Measurements from ENCODE around the gene COMMD10.

The COMMD10 gene

DNA sequence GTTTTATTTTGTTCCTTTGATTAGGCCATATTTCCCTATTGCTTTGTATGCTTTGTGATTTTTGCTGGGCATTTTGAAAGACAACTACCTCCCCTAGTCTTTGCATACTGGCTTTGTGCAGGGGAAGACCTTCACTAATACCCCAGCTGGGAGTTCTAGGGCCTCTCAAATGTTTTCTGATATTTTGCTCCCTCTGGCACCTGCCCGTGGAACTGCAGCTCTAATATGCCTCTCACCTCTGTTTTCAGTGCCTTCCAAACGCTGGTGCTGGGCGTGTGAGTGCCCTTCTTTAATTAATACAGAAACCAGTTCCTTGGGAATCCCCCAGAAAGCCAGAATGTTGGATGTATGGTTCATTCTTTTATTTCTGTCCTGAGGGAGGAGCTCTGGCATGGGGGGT is 204.5 kb downstream of the COMMD10 start:
- no peak overlapping the region for H3K9ac ChIP-seq (ENCODE audit: low read length)
- H3K36me3 ChIP-seq (ENCODE audit: control insufficient read depth, insufficient read depth, low read length), result no peaks in the 10 kb centered on the region
- H3K9me3 ChIP-seq (ENCODE audit: control insufficient read depth, insufficient read depth, low read depth, low read length), result no peaks in the 10 kb centered on the region
- no peaks in the 10 kb centered on the region for H3K27me3 ChIP-seq (ENCODE audit: control insufficient read depth, insufficient read depth, low read length)
- H3K27ac ChIP-seq (ENCODE audit: low read depth, low read length), result no peak overlapping the region
- H3K4me1 ChIP-seq (ENCODE audit: control insufficient read depth, insufficient read depth, low read length), result no peaks in the 10 kb centered on the region; the same call in 1 of the 2 replicates
- H3K4me3 ChIP-seq (ENCODE audit: low read depth, low read length), result no peak overlapping the region

DNA sequence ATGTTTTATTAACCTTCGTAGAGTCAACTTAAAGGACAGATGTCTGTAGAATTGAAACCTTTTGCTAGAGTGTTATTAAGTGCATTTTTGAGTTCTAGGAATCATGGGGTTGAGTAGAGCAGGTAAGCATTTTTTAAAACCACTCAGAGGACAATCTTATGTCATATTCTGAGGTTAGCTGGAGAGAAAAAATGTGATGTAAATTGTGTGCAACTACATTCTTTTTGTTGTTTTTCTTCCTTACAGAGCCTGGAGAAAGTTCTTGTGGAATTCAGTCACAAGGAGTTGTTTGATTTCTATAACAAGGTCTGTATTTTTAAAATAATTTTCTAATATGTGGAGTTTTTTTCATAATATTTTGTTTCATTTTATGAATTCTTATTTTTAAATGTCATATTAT is 206.4 kb downstream of the COMMD10 start:
- H3K27me3 ChIP-seq (ENCODE audit: control insufficient read depth, insufficient read depth, low read length), result no peaks in the 10 kb centered on the region
- no peaks in the 10 kb centered on the region; the same call in 1 of the 2 replicates for H3K4me1 ChIP-seq (ENCODE audit: control insufficient read depth, insufficient read depth, low read length)
- no peaks in the 10 kb centered on the region for H3K36me3 ChIP-seq (ENCODE audit: control insufficient read depth, insufficient read depth, low read length)
- no peak overlapping the region for H3K9ac ChIP-seq (ENCODE audit: low read length)
- no peak overlapping the region for H3K27ac ChIP-seq (ENCODE audit: low read depth, low read length)
- H3K4me3 ChIP-seq (ENCODE audit: low read depth, low read length), result no peak overlapping the region
- no peaks in the 10 kb centered on the region for H3K9me3 ChIP-seq (ENCODE audit: control insufficient read depth, insufficient read depth, low read depth, low read length)

DNA sequence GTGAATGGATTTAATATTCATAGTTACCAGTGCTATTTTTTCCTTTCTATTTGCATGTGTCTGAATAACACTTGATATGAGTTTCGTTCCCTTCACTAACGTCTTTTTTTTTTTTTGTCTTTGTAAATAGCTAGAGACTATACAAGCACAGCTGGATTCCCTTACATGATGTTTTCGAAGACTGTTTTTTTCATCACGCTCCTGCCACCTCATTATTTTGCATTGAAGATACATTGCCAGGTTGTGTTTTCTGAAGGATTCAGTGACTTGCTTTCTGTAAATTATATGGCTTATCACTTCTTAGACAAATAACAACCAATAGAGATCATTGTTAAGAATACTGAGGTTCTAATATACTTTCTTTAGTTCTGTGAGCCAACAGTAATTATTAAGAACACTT is 207.5 kb downstream of the COMMD10 start:
- Histone ChIP-seq H3K27me3 (ENCODE audit: control insufficient read depth, insufficient read depth, low read length) (no peaks in the 10 kb centered on the region), H3K4me1 (ENCODE audit: control insufficient read depth, insufficient read depth, low read length) (no peaks in the 10 kb centered on the region; the same call in 1 of the 2 replicates), H3K9me3 (ENCODE audit: control insufficient read depth, insufficient read depth, low read depth, low read length) (no peaks in the 10 kb centered on the region), H3K9ac (ENCODE audit: low read length) (no peak overlapping the region), H3K4me3 (ENCODE audit: low read depth, low read length) (no peak overlapping the region), H3K36me3 (ENCODE audit: control insufficient read depth, insufficient read depth, low read length) (no peaks in the 10 kb centered on the region), H3K27ac (ENCODE audit: low read depth, low read length) (no peak overlapping the region)

DNA sequence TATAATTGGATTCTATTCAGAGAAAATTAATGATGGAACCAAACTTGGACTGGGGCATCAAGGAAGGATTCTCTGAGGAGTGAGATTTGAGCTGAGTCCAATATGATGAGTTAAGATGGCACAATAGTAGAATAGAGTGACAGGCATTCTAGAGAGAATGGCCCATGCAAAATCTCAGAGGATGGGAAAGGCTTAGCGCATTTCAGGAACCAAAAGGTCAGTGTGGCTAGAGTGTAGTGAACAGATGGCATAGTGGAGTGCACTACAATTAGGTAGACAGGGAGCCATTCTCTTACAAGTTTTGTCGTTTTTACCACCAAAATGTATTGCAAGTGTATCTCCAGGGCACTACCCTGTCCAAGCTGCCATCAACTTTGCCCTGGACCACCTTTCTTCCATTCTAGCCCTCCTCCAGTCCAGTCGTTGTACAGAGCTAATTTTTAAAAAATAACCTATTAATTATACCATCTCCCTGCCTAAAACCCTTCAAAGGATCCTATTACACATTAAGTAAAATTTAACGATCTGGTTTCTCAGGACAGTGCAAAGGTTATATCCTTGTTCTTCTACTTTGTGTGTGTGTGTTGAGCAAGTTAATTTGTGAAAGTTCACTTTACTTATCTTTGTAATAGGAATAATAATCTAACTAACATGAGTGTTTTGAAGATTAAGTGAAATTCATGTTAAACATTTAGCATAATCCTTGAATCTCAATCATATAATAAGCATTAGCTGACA is 211.7 kb downstream of the COMMD10 start:
- Histone ChIP-seq H3K27me3 (ENCODE audit: control insufficient read depth, insufficient read depth, low read length) (no peaks in the 10 kb centered on the region), H3K36me3 (ENCODE audit: control insufficient read depth, insufficient read depth, low read length) (no peaks in the 10 kb centered on the region), H3K9me3 (ENCODE audit: control insufficient read depth, insufficient read depth, low read depth, low read length) (peaks cover 2% of the 10 kb centered on the region; the same call in 1 of the 2 replicates), H3K27ac (ENCODE audit: low read depth, low read length) (no peak overlapping the region), H3K4me3 (ENCODE audit: low read depth, low read length) (no peak overlapping the region), H3K9ac (ENCODE audit: low read length) (no peak overlapping the region), H3K4me1 (ENCODE audit: control insufficient read depth, insufficient read depth, low read length) (no peaks in the 10 kb centered on the region; the same call in 1 of the 2 replicates)

DNA sequence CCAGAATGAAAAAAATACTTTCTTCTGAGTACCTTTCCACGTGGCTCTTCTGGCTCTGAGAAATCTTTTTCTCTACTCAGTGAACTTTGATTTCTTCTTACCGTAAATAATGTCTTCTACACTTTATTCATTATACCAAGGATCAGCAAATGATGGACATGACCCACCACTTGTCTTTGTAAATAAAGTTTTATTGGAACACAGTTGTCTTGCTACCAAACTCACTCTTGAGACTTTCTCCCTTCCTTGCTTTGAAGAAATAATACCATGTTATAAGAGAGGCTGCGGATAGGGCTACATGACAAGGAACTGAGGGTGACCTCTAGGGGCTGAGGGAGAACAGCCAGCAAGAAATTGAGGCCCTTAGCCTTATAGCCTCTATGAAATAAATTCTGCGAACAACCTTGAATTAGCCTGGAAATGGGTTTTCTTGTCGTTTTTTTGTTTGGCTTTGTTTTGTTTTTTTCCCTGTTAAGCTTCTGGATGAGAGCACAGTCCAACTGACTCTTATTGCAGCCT is 212.5 kb downstream of the COMMD10 start:
- no peak overlapping the region for H3K4me3 ChIP-seq (ENCODE audit: low read depth, low read length)
- no peaks in the 10 kb centered on the region; the same call in 1 of the 2 replicates for H3K4me1 ChIP-seq (ENCODE audit: control insufficient read depth, insufficient read depth, low read length)
- no peak overlapping the region for H3K27ac ChIP-seq (ENCODE audit: low read depth, low read length)
- no peaks in the 10 kb centered on the region for H3K27me3 ChIP-seq (ENCODE audit: control insufficient read depth, insufficient read depth, low read length)
- H3K9ac ChIP-seq (ENCODE audit: low read length), result no peak overlapping the region
- no peaks in the 10 kb centered on the region for H3K36me3 ChIP-seq (ENCODE audit: control insufficient read depth, insufficient read depth, low read length)
- H3K9me3 ChIP-seq (ENCODE audit: control insufficient read depth, insufficient read depth, low read depth, low read length), result peaks cover 2% of the 10 kb centered on the region; the same call in 1 of the 2 replicates

DNA sequence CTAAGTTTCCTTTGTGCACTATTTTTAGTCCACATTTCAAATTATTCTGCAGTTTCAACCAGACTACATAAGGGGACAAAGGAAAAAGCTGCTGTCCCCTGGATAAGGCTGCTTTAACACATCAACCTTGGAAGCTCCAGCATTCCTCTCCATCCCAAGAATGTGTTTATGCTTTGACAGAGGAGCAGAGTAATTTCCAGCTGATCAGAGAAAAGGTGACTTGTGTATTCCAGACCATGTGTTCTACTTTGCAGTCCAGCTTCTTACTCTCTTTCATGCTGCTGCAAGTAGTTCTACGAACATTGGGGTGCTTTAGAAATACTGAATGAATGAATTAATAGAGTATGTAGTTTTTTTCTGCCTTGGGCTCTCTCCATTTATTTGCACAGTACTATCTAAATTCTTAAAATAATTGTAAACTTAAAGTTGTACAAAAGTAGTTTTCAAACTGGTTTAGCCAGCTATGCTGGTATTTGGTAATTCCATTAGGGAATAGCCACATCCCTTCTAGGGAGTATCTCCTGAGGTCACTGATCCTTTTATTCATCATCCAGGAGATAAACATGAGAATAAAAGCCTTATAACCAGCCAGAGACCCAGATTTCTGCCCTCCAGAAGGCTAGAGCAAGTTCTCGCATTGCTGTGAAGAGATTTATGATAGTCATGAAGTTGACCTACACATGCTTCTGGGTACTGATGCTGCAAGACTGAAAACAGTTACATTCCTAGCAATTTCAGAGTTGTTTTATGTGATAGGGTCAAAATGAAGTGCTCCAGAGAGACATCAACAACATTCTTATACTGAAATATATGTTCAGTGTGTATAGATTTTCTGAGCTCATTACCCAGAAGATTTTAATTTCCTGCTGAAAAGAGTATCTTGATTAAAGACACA is 215.2 kb downstream of the COMMD10 start:
- Histone ChIP-seq H3K27me3 (ENCODE audit: control insufficient read depth, insufficient read depth, low read length) (no peaks in the 10 kb centered on the region), H3K9me3 (ENCODE audit: control insufficient read depth, insufficient read depth, low read depth, low read length) (peaks cover 2% of the 10 kb centered on the region; the same call in 1 of the 2 replicates), H3K27ac (ENCODE audit: low read depth, low read length) (no peak overlapping the region), H3K36me3 (ENCODE audit: control insufficient read depth, insufficient read depth, low read length) (no peaks in the 10 kb centered on the region), H3K4me3 (ENCODE audit: low read depth, low read length) (no peak overlapping the region), H3K9ac (ENCODE audit: low read length) (no peak overlapping the region), H3K4me1 (ENCODE audit: control insufficient read depth, insufficient read depth, low read length) (peaks cover 11% of the 10 kb centered on the region)

DNA sequence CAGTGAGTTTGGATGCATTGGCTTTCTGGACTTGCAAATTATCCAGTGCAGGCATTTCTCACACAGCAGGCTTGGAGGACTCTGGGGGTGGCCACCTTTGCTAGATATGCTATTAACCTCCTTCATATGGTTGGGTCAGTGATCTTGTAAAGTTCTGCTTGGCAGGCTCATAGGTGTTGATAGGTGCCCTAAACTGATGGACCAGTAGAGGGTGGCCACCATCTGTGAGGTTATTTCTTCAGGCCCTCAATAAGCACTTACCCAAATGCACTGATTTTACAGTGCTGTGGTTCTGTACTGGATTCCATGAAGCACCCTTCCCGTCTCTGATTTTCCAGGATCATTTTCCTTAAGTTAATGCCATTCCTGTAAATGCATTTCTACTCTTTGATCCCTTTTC is 216.3 kb downstream of the COMMD10 start:
- peaks cover 11% of the 10 kb centered on the region for H3K4me1 ChIP-seq (ENCODE audit: control insufficient read depth, insufficient read depth, low read length)
- peaks cover 7% of the 10 kb centered on the region; the same call in 1 of the 2 replicates for H3K36me3 ChIP-seq (ENCODE audit: control insufficient read depth, insufficient read depth, low read length)
- no peaks in the 10 kb centered on the region for H3K27me3 ChIP-seq (ENCODE audit: control insufficient read depth, insufficient read depth, low read length)
- no peak overlapping the region for H3K4me3 ChIP-seq (ENCODE audit: low read depth, low read length)
- peaks cover 2% of the 10 kb centered on the region; the same call in 1 of the 2 replicates for H3K9me3 ChIP-seq (ENCODE audit: control insufficient read depth, insufficient read depth, low read depth, low read length)
- H3K9ac ChIP-seq (ENCODE audit: low read length), result no peak overlapping the region
- no peak overlapping the region for H3K27ac ChIP-seq (ENCODE audit: low read depth, low read length)

DNA sequence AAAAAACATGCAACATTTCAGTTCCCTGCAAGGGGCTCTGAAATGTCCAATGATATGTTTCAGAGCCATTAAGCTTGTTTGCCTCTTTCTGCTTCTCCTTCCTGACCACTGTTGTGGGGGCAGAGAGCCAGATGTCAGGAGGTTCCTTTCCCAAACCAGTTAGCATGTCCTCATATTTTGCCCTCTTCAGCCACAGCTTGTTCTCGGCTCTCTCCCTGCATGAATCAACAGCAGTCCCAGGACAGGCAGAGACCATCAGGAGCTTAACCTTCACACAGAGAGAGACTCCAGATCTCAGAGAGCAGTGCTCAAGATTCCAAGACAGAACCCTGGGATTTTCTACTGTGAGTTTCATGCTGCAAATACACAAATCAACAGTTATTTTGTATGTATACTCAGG is 218.5 kb downstream of the COMMD10 start:
- peaks cover 6% of the 10 kb centered on the region for H3K9me3 ChIP-seq (ENCODE audit: control insufficient read depth, insufficient read depth, low read depth, low read length)
- H3K27ac ChIP-seq (ENCODE audit: low read depth, low read length), result no peak overlapping the region
- no peak overlapping the region for H3K4me3 ChIP-seq (ENCODE audit: low read depth, low read length)
- no peak overlapping the region for H3K9ac ChIP-seq (ENCODE audit: low read length)
- H3K36me3 ChIP-seq (ENCODE audit: control insufficient read depth, insufficient read depth, low read length), result peaks cover 15% of the 10 kb centered on the region
- H3K4me1 ChIP-seq (ENCODE audit: control insufficient read depth, insufficient read depth, low read length), result peaks cover 11% of the 10 kb centered on the region
- no peaks in the 10 kb centered on the region for H3K27me3 ChIP-seq (ENCODE audit: control insufficient read depth, insufficient read depth, low read length)

DNA sequence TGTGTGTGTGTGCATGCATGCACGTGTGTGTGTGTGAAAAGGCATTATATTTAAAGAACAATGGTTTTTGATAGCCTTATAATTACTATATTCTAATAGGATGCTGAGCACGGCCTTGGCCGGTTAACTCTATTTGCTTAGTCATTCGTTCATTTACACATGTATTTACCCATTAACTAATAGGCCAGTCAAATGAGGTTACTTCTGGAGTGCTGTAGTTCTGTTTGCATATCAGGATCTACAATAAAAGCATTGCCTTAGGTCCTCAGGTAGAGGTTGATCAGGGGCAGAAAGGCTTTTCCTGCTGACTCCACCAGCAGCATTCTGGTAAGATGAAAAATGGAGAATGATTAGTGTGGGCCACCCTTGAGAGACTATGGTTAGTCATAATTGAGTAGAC is 219.0 kb downstream of the COMMD10 start:
- H3K9me3 ChIP-seq (ENCODE audit: control insufficient read depth, insufficient read depth, low read depth, low read length), result peaks cover 7% of the 10 kb centered on the region
- H3K36me3 ChIP-seq (ENCODE audit: control insufficient read depth, insufficient read depth, low read length), result peaks cover 15% of the 10 kb centered on the region
- H3K4me1 ChIP-seq (ENCODE audit: control insufficient read depth, insufficient read depth, low read length), result peaks cover 11% of the 10 kb centered on the region
- no peak overlapping the region for H3K4me3 ChIP-seq (ENCODE audit: low read depth, low read length)
- no peaks in the 10 kb centered on the region for H3K27me3 ChIP-seq (ENCODE audit: control insufficient read depth, insufficient read depth, low read length)
- H3K27ac ChIP-seq (ENCODE audit: low read depth, low read length), result no peak overlapping the region
- H3K9ac ChIP-seq (ENCODE audit: low read length), result no peak overlapping the region

DNA sequence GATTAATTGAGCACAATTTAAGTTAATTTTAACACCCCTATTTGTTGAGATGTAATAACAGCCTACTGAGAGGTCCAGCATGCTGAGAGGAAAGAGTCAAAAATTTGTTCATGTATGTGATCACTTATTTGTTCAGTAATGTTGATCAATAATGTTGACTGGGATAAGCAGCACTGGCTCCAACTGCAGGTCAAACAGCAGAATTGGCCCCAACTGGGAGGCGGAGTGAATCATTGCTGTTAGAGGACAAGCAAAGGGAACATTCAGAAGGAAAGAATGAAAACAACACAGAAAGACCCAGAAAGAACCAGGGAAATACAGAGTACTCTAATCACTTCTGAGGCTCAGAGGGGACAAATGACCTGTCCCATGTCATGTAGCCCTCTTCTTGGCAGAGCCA is 221.1 kb downstream of the COMMD10 start:
- no peaks in the 10 kb centered on the region for H3K27me3 ChIP-seq (ENCODE audit: control insufficient read depth, insufficient read depth, low read length)
- no peak overlapping the region for H3K9ac ChIP-seq (ENCODE audit: low read length)
- no peak overlapping the region for H3K4me3 ChIP-seq (ENCODE audit: low read depth, low read length)
- no peak overlapping the region for H3K27ac ChIP-seq (ENCODE audit: low read depth, low read length)
- H3K36me3 ChIP-seq (ENCODE audit: control insufficient read depth, insufficient read depth, low read length), result peaks cover 15% of the 10 kb centered on the region
- peaks cover 7% of the 10 kb centered on the region for H3K9me3 ChIP-seq (ENCODE audit: control insufficient read depth, insufficient read depth, low read depth, low read length)
- H3K4me1 ChIP-seq (ENCODE audit: control insufficient read depth, insufficient read depth, low read length), result peaks cover 11% of the 10 kb centered on the region

DNA sequence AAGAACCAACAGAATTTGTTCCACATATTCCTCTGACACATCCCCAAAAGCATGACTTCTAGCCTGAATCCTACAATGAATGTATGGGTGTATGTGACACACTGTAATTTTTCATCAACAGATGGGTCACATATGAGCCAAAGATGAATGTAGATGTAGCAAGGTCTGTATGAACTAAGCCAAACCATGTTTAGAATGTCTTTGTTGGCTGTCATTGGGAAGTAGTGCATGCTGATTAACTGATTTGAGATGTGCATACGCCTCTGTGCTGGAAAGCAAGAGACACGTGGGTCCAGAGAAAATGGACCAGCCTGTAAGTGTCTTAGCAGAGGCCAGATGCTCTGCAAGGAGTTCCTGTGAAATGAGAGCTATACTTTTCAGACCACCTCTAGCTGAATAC is 222.0 kb downstream of the COMMD10 start:
- Histone ChIP-seq H3K9ac (ENCODE audit: low read length) (no peak overlapping the region), H3K4me1 (ENCODE audit: control insufficient read depth, insufficient read depth, low read length) (peaks cover 11% of the 10 kb centered on the region), H3K4me3 (ENCODE audit: low read depth, low read length) (no peak overlapping the region), H3K27ac (ENCODE audit: low read depth, low read length) (no peak overlapping the region), H3K36me3 (ENCODE audit: control insufficient read depth, insufficient read depth, low read length) (peaks cover 15% of the 10 kb centered on the region), H3K9me3 (ENCODE audit: control insufficient read depth, insufficient read depth, low read depth, low read length) (peaks cover 7% of the 10 kb centered on the region), H3K27me3 (ENCODE audit: control insufficient read depth, insufficient read depth, low read length) (no peaks in the 10 kb centered on the region)
